Measurements from ENCODE around the gene RASSF7. TPM values are rescaled to one million over a fixed set of nuclear protein-coding genes. Genes with fewer than 3 reads are reported as not detected.
"Not testable (repeated sequence)": the region's sequence is repeated elsewhere in the genome, so short reads cannot be mapped to it uniquely, and the experiment has no call there.

Gene RASSF7
- total RNA-seq, 6 experiments from 2014 or later = 10.1 to 18.8 (median 12.7) TPM

GRCh38 chr11:567629-568292 lies 7.0 kb downstream of the RASSF7 start:
- Mint-ChIP-seq H3K27me3 (ENCODE audit: insufficient read depth) (no peaks in the 10 kb centered on the region), H3K27ac (no peak overlapping the region), H3K36me3 (ENCODE audit: low read depth) (no peaks in the 10 kb centered on the region), H3K9me3 (no peaks in the 10 kb centered on the region), H3K4me3 (peak overlapping the region; percentile 88), H3K4me1 (ENCODE audit: low read depth) (no peaks in the 10 kb centered on the region)
- no peak for TF ChIP-seq CTCF (IDR thresholded peaks at IDR 0.05)
- DNase-seq = no peak

- Mint-ChIP-seq H3K27ac (peak overlapping the region; percentile 49; the same call in 1 of the 2 replicates), H3K36me3 (ENCODE audit: low read depth) (no peaks in the 10 kb centered on the region), H3K9me3 (no peaks in the 10 kb centered on the region), H3K4me3 (peak overlapping the region; percentile 77), H3K4me1 (ENCODE audit: low read depth) (no peaks in the 10 kb centered on the region), H3K27me3 (ENCODE audit: insufficient read depth) (no peaks in the 10 kb centered on the region)
- no peak for TF ChIP-seq CTCF (IDR thresholded peaks at IDR 0.05)
- peak; percentile 84 for DNase-seq
Observed at GRCh38 chr11:568306-569157, 7.8 kb downstream of the RASSF7 start.

GRCh38 chr11:569158-569885 lies 8.6 kb downstream of the RASSF7 start:
- Mint-ChIP-seq H3K4me3 (peak overlapping the region; percentile 77), H3K9me3 (no peaks in the 10 kb centered on the region), H3K27me3 (ENCODE audit: insufficient read depth) (peaks cover 3% of the 10 kb centered on the region; the same call in 1 of the 2 replicates), H3K27ac (peak overlapping the region; percentile 49; the same call in 1 of the 2 replicates), H3K4me1 (ENCODE audit: low read depth) (no peaks in the 10 kb centered on the region; the same call in 1 of the 2 replicates), H3K36me3 (ENCODE audit: low read depth) (no peaks in the 10 kb centered on the region)
- no peak for DNase-seq
- TF ChIP-seq CTCF (IDR thresholded peaks at IDR 0.05) = no peak

- H3K9me3 Mint-ChIP-seq = no peaks in the 10 kb centered on the region
- DNase-seq = no peak
- no peak for TF ChIP-seq CTCF (IDR thresholded peaks at IDR 0.05)
- H3K27me3 Mint-ChIP-seq (ENCODE audit: insufficient read depth) = peaks cover 3% of the 10 kb centered on the region; the same call in 1 of the 2 replicates
- no peaks in the 10 kb centered on the region for H3K36me3 Mint-ChIP-seq (ENCODE audit: low read depth)
- H3K27ac Mint-ChIP-seq = no peak overlapping the region
- H3K4me3 Mint-ChIP-seq = no peak overlapping the region
- H3K4me1 Mint-ChIP-seq (ENCODE audit: low read depth) = peaks cover 6% of the 10 kb centered on the region
Observed at GRCh38 chr11:571802-572185, 11.0 kb downstream of the RASSF7 start.

- Mint-ChIP-seq H3K27ac (no peak overlapping the region), H3K27me3 (ENCODE audit: insufficient read depth) (peaks cover 3% of the 10 kb centered on the region; the same call in 1 of the 2 replicates), H3K36me3 (ENCODE audit: low read depth) (peaks cover 6% of the 10 kb centered on the region; the same call in 1 of the 2 replicates), H3K4me1 (ENCODE audit: low read depth) (peaks cover 17% of the 10 kb centered on the region), H3K9me3 (no peaks in the 10 kb centered on the region), H3K4me3 (no peak overlapping the region)
- TF ChIP-seq CTCF (IDR thresholded peaks at IDR 0.05) = no peak
- DNase-seq = no peak
Observed at GRCh38 chr11:573146-573759, 12.5 kb downstream of the RASSF7 start.

- not testable (repeated sequence) for DNase-seq; H3K9me3 Mint-ChIP-seq; H3K36me3 Mint-ChIP-seq (ENCODE audit: low read depth); H3K4me3 Mint-ChIP-seq; H3K27ac Mint-ChIP-seq; H3K27me3 Mint-ChIP-seq (ENCODE audit: insufficient read depth)
- H3K4me1 Mint-ChIP-seq (ENCODE audit: low read depth) = peaks cover 25% of the 10 kb centered on the region
Observed at GRCh38 chr11:574031-574570, 13.3 kb downstream of the RASSF7 start.

Measured in HFFc6 (cell line).